NB4 (cell line): ENCODE results near the gene MAPK8IP1.

Experiments
- POLR2A ChIP-seq: IDR thresholded peaks from 2 replicates; pipeline ENCODE4 v1.6.1; 2011; ENCODE audit warnings: mild to moderate bottlenecking; ENCODE audit not compliant: insufficient read length; ENCODE audit errors: extremely low read depth
- TF ChIP-seq, protein P1 (sequence below): IDR thresholded peaks from one replicate; pipeline ENCODE4 v1.5.1; 2012; ENCODE audit warnings: low read depth, low read length
- TF ChIP-seq, protein P2 (sequence below): IDR thresholded peaks from 2 replicates; pipeline ENCODE4 v1.6.1; 2011; ENCODE audit warnings: low read depth, low read length

DNA sequence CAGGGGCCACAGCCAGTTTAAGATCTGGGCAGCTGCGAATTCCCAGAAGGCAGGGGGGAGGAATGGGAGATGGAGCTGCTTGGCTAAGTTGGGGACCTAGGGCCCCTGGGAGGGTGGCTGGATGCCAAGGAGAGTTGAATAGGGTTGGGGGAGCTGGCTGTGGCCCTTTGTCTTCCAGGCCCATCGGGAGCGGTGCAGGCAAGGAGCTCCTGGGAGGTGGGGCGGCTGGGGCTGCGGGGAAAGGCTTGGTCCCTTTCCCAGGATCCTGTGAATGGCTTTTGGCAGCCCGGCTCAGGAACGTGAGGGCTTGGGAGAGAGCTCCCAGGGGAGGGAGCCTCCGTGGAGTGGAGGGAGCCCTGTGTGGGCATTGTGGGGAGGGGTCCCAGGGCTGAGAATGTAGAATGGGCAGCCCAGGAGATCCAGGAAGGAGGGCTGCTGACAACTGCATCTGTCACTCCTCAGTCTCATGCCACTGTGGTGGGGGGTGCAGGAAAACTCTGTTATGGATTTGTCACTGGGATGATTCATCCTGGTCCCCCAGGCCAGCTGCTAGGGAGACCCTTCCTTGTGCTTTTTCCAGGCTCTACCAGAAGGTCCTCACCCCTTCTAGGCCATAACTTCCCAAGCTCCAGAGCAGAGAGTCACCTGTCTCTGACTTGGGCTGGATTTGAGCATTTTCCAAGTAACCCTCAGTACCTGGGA, 15.6 kb downstream of the MAPK8IP1 start:
- no peak for TF ChIP-seq POLR2A
- TF ChIP-seq, protein P1, sequence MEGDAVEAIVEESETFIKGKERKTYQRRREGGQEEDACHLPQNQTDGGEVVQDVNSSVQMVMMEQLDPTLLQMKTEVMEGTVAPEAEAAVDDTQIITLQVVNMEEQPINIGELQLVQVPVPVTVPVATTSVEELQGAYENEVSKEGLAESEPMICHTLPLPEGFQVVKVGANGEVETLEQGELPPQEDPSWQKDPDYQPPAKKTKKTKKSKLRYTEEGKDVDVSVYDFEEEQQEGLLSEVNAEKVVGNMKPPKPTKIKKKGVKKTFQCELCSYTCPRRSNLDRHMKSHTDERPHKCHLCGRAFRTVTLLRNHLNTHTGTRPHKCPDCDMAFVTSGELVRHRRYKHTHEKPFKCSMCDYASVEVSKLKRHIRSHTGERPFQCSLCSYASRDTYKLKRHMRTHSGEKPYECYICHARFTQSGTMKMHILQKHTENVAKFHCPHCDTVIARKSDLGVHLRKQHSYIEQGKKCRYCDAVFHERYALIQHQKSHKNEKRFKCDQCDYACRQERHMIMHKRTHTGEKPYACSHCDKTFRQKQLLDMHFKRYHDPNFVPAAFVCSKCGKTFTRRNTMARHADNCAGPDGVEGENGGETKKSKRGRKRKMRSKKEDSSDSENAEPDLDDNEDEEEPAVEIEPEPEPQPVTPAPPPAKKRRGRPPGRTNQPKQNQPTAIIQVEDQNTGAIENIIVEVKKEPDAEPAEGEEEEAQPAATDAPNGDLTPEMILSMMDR, result no peak
- TF ChIP-seq, protein P2, sequence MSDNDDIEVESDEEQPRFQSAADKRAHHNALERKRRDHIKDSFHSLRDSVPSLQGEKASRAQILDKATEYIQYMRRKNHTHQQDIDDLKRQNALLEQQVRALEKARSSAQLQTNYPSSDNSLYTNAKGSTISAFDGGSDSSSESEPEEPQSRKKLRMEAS, result no peak
